ENCODE measurements around the gene APLF.

- TF ChIP-seq CTCF (conservative IDR thresholded peaks at IDR 0.05; ENCODE audit: low read depth in 2 of 2) (no peak), REST (IDR thresholded peaks at IDR 0.05; ENCODE audit: unreplicated experiment) (no peak), EZH2phosphoT487 (IDR thresholded peaks at IDR 0.05; ENCODE audit: unreplicated experiment) (no peak), ZNF114 (CRISPR knock-in tag; IDR thresholded peaks at IDR 0.05) (no peak), EZH2 (IDR thresholded peaks at IDR 0.05; ENCODE audit: low read depth, unreplicated experiment) (no peak), POLR2AphosphoS5 (IDR thresholded peaks at IDR 0.05; ENCODE audit: low read depth) (no peak), NANOG (IDR thresholded peaks at IDR 0.05; ENCODE audit: borderline replicate concordance) (no peak), ETS1 (IDR thresholded peaks at IDR 0.05) (no peak), JUNB (IDR thresholded peaks at IDR 0.05; ENCODE audit: unreplicated experiment) (no peak)
These were observed 5.5 kb downstream of the APLF start for GRCh38 chr2:68472796-68473414.
